Neural cell (in vitro differentiated cells): Measurements from ENCODE around the gene CUX1.

ENCODE experiments used
- EP300 ChIP-seq: fragments of 450-650 bp; conservative IDR thresholded peaks from 2 replicates; pipeline ENCODE4 v1.6.1; 2014; ENCODE audit warnings: antibody characterized with exemption, mild to moderate bottlenecking, moderate library complexity; ENCODE audit not compliant: poor library complexity, severe bottlenecking
- EZH2 ChIP-seq: fragments of 200-600, 300-800 bp; shearing (Covaris generic), sonication (generic); IDR thresholded peaks from 2 replicates; pipeline ENCODE4 v1.6.1; 2014; ENCODE audit warnings: antibody characterized with exemption, low read length, borderline replicate concordance, mild to moderate bottlenecking; ENCODE audit not compliant: insufficient read depth, poor library complexity, severe bottlenecking
- MXI1 ChIP-seq: fragments of 450-650 bp; conservative IDR thresholded peaks from 2 replicates; pipeline ENCODE4 v1.6.1; 2014; ENCODE audit warnings: antibody characterized with exemption, mild to moderate bottlenecking; ENCODE audit not compliant: poor library complexity, severe bottlenecking
- POLR2AphosphoS5 ChIP-seq: IDR thresholded peaks from 2 replicates; pipeline ENCODE4 v1.6.1; 2012
- TF ChIP-seq, protein P1 (sequence below): fragments of 450-650 bp; IDR thresholded peaks from 2 replicates; pipeline ENCODE4 v1.5.1; 2014; ENCODE audit warnings: antibody characterized with exemption, mild to moderate bottlenecking, moderate library complexity; ENCODE audit not compliant: poor library complexity, severe bottlenecking

GRCh38 chr7:101866328-101866727 lies 48.9 kb downstream of the CUX1 start:
- TF ChIP-seq MXI1 (no peak), EZH2 (no peak), EP300 (no peak), POLR2AphosphoS5 (no peak)
- TF ChIP-seq, protein P1, sequence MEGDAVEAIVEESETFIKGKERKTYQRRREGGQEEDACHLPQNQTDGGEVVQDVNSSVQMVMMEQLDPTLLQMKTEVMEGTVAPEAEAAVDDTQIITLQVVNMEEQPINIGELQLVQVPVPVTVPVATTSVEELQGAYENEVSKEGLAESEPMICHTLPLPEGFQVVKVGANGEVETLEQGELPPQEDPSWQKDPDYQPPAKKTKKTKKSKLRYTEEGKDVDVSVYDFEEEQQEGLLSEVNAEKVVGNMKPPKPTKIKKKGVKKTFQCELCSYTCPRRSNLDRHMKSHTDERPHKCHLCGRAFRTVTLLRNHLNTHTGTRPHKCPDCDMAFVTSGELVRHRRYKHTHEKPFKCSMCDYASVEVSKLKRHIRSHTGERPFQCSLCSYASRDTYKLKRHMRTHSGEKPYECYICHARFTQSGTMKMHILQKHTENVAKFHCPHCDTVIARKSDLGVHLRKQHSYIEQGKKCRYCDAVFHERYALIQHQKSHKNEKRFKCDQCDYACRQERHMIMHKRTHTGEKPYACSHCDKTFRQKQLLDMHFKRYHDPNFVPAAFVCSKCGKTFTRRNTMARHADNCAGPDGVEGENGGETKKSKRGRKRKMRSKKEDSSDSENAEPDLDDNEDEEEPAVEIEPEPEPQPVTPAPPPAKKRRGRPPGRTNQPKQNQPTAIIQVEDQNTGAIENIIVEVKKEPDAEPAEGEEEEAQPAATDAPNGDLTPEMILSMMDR = no peak
